IMR-90 (cell line): ENCODE data around the gene ZCCHC7.

Experiments used
- BHLHE40 ChIP-seq: fragments of 150-350 bp; IDR thresholded peaks from 2 replicates; pipeline ENCODE4 v1.6.1; 2016; ENCODE audit warnings: mild to moderate bottlenecking, low read depth, low read length
- CEBPB ChIP-seq: IDR thresholded peaks from 2 replicates; pipeline ENCODE4 v1.6.1; 2012; ENCODE audit warnings: low read depth, low read length, improper control_type of control experiment
- CTCF ChIP-seq: conservative IDR thresholded peaks from 2 replicates; pipeline ENCODE4 v1.5.1; 2012; ENCODE audit warnings: mild to moderate bottlenecking, low read depth, low read length, improper control_type of control experiment
- ELK1 ChIP-seq: fragments of 150-350 bp; IDR thresholded peaks from 2 replicates; pipeline ENCODE4 v1.6.1; 2016; ENCODE audit warnings: low read depth, mild to moderate bottlenecking, low read length, moderate library complexity, borderline replicate concordance
- FOS ChIP-seq: fragments of 150-350 bp; IDR thresholded peaks from 2 replicates; pipeline ENCODE4 v1.6.1; 2016; ENCODE audit warnings: low read depth, low read length
- POLR2A ChIP-seq: IDR thresholded peaks from 2 replicates; pipeline ENCODE4 v1.6.1; 2012; ENCODE audit warnings: mild to moderate bottlenecking, low read depth, low read length
- RFX5 ChIP-seq: IDR thresholded peaks from 2 replicates; pipeline ENCODE4 v1.8.0; 2012; ENCODE audit warnings: low read depth, mild to moderate bottlenecking, low read length, moderate library complexity
- SMC3 ChIP-seq: fragments of 150-350 bp; IDR thresholded peaks from 2 replicates; pipeline ENCODE4 v1.6.1; 2016; ENCODE audit warnings: low read depth, mild to moderate bottlenecking, antibody characterized with exemption, low read length, moderate library complexity

- no peak for TF ChIP-seq SMC3
- TF ChIP-seq CTCF = no peak
- no peak for TF ChIP-seq BHLHE40
- no peak for TF ChIP-seq POLR2A
- TF ChIP-seq CEBPB = no peak
- TF ChIP-seq RFX5 = no peak
- TF ChIP-seq ELK1 = no peak
- TF ChIP-seq FOS = no peak
Observed at GRCh38 chr9:37324261-37324683, 203.9 kb downstream of the ZCCHC7 start.
